ENCODE data around the gene CCDC85B.
A peak's percentile ranks its signal among the peaks of the same experiment; 100 is the strongest.
"Not testable (repeated sequence)": the region's sequence is repeated elsewhere in the genome, so short reads cannot be mapped to it uniquely, and the experiment has no call there.

CCDC85B gene

DNA sequence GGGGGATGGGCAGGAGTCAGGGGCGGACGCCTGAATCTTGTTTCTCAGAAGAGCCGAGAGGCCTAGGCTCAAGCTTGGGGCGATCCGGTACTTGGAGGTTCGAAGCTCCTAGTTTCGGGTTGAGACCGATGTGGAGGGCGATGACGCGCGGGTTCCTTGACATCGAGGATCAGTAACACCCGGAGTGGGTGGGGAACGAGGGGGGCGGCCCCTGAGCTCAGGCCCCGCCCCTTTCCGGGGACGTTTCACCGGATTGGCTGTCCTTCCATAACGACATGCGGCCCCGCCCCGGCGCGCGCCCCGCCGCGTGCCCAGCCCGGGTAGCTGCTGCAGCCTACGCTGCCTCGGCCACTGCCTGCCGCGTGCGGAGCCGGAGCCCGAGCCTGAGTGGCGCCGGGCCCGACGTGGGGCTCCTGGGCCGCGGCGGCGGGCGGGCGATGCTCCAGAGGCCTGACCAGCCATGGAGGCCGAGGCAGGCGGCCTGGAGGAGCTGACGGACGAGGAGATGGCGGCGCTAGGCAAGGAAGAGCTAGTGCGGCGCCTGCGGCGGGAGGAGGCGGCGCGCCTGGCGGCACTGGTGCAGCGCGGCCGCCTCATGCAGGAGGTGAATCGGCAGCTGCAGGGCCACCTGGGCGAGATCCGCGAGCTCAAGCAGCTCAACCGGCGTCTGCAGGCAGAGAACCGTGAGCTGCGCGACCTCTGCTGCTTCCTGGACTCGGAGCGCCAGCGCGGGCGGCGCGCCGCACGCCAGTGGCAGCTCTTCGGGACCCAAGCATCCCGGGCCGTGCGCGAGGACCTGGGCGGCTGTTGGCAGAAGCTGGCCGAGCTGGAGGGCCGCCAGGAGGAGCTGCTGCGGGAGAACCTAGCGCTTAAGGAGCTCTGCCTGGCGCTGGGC lies at the start of gene CCDC85B:
Gene CCDC85B, plus strand, starts transcription at position 350 of the 895 bp plus-strand sequence. Its CDS starts 111 bp downstream, at position 461.
- peak; percentile 93 to 99 for DNase-seq

DNA sequence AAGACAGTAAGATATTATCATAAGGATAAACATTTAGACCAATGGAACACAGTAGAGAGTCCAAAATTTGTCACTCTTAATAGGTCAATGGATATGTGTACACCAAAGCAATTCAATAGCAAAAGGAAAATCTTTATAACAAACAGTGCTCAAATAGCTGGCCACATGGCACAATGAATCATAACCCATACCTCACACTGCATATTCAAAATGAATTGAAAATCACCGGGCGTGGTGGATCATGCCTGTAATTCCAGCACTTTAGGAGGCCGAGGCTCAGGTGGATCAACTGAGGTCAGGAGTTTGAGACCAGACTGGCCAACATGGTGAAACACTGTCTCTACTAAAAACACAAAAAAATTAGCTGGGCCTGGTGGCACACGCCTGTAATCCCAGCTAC lies 48.3 kb upstream of the CCDC85B start:
- DNase-seq: no peak

DNA sequence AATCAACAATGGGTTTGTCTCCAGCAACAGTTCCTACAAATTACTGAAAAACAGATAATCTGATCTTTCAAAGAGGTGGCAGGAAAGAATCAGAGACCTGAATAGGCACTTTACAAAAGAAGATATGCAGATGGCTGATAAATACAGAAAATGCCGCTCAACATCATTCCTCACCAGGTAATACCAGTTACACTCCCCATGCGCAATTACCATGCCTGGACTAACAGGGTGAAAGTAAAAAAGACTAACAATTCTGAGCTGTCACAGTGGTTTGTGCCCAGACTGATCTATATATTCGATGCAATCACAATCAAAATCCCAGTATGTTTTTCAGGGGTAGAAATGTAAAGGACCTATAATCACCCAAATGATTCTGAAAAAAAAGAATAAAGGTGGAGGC lies 46.7 kb upstream of the CCDC85B start:
- no peak for DNase-seq

DNA sequence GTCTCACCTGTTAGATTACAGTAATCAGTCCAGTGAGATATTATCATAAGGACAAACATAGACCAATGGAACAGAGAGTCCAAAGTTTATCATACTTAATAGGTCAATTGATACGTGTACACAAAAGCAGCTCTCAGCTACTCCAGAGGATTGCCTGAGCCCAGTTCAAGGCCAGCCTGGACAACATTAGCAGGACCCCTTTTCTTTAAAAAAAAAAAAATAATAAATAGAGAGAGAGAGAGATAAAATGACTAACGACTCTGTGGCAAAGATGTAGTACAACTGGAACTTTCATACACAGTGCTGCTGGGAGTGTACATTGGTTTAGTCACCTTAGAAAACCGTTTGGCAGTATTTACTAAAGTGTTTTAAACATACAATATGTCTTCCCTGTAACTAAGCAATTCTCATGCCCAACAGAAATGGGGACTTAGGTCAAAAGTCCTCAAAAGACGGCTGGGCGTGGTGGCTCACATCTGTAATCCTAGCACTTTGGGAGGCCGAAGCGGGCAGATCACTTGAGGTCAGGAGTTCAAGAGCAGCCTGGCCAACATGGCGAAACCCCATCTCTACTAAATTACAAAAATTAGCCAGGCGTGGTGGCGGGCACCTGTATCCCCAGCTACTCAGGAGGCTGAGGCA lies 46.1 kb upstream of the CCDC85B start:
- no peak for DNase-seq

DNA sequence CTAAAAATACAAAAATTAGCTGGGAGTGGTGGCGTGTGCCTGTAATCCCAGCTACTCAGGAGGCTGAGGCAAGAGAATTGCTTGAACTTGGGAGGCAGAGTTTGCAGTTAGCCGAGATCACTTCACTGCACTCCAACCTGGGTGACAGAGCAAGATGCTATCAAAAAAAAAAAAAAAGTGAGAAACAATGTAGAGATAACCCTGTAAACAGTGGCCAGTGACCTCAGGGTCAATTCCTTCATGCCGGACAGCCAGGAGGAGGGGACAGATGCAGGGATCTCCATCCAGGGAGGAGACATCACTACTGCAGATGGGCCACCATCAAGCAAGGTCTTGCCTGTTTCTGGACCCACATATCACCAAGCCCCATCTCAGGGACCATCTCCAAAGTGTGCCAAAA lies 42.7 kb upstream of the CCDC85B start:
- DNase-seq: no peak

DNA sequence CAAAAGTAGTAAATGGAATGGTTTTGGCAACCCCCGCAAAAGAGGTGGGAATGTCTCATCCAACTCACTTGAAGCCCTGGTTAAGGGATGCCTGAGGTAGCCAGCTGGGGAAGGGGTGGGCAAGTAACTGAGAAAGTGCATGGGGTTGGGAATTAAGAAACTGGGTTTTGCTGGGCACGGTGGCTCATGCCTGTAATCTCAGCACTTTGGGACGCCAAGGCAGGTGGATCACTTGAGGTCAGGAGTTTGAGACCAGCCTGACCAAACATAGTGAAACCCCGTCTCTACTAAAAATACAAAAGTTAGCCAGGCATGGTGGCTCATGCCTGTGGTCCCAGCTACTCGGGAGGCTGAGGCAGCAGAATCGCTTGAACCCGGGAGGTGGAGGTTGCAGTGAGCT lies 41.8 kb upstream of the CCDC85B start:
- DNase-seq: not testable (repeated sequence)

DNA sequence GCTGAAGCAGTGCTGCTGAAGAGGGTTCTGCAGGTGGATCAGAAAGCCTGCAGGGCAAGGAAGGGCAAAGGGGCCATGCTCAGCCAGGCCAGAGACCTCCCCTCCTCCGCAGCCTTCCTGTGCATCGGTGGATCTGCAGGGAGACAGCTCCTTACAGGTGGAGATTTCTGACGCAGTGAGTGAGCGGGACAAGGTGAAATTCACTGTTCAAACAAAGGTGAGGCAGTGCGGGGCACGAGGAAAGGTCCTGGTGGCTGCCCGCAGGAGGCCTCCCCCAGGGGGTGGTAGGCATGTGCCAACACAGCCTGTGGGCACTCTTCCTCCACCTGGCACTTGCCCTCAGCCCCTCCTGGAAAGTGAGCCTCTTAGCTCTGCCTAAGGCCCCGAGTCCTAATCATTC lies 41.1 kb upstream of the CCDC85B start:
- no peak for DNase-seq

DNA sequence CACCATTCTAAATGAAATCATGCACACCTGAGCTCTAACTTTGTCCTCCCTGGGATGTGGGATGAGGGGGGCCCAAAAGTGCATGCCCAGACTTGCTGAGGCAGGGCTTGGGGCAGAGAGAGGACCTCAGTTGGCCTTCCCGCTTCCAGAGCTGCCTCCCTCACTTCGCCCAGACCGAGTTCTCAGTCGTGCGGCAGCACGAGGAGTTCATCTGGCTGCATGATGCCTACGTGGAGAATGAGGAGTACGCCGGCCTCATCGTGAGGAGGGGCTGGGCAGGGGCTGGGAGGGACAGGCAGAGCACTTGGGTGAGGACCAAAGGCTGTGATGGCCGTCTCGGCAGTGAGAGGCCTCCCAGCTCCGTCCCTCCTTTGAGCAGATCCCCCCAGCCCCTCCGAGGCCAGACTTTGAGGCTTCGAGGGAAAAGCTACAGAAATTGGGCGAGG lies 40.7 kb upstream of the CCDC85B start:
- no peak for DNase-seq

DNA sequence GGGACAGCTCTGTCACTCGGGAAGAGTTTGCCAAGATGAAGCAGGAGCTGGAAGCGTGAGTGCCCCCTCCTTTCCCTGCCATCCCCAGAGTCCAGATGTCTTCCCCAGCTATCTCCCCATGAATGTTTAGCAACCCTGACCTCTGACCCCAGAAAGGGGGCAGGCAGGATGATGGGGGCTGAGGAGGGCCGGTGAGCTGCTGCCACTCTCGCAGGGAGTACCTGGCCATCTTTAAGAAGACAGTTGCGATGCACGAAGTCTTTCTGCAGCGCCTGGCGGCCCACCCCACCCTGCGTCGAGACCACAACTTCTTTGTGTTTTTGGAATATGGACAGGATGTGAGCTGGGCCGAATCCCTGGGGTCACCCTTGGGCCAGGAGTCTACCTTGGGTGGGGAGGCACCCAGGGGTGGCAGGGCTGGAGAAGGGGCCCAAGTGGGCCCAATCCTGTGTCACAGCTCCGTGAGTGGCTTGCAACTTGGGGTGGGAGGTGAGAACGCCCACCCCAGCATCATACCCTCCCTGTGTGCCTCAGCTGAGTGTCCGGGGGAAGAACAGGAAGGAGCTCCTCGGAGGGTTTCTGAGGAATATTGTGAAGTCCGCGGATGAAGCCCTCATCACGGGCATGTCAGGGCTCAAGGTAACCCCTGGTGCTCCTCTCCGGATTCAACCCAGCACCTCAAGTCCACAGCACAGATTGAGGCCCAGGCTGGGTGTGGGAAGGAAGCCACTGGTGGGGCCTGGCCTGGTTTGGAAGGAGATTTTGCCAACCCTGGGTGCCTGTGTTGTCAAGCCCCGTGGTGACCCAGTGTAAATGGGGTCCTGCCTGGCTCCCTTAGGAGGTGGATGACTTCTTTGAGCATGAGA lies 40.0 kb upstream of the CCDC85B start:
- no peak for DNase-seq

DNA sequence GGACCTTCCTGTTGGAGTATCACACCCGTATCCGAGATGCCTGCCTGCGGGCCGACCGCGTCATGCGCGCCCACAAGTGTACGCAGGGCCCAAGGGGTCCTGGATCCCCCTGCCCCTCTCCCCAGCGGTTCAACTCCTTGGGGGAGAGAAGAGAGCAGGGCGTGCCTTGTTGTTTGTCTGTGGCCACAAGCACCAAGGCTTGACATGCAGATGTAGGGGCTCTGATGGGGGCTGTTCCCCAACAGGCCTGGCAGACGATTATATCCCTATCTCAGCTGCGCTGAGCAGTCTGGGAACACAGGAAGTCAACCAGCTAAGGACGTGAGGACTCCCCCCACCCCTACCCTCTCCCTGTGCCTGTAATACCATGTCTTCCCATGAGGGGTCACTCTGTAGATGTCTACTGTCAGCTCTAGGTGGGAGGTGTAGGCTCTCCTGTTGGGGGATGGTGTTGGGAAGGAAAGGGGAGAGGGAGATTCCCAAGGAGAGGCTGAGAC lies 39.3 kb upstream of the CCDC85B start:
- DNase-seq: no peak

DNA sequence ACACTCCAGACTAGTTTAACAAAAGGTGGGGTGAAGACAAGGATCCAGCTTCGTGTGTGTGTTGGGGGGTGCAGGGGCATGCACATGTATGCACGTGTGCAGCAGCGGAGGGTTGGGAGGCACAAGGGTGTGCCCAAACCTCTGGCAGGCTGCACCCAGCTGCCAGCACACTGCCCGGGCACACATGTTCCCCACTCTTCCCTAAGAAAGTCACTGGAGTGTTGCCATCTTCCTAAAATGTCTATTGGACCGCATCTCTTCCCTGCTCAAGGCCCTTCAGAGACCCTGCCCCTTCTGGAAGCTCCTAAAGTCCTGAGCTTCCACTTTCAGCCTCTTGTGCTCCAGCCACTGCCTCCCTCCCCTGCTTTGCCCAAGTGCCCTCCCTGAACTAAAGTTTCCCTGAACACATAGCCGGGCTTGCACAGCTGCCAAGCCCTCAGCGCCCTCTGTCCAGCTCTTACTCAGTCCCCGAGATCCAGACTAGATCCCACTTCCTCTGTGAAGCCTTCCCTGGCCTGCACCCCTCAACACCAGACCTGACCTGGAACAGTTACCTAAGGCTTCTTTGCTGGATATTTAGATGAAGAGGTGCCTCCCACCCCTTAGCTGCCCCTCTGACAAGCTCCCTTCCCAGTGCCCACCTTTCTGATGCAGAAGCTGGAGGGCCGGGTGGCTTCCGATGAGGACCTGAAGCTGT lies 38.5 kb upstream of the CCDC85B start:
- DNase-seq: no peak

DNA sequence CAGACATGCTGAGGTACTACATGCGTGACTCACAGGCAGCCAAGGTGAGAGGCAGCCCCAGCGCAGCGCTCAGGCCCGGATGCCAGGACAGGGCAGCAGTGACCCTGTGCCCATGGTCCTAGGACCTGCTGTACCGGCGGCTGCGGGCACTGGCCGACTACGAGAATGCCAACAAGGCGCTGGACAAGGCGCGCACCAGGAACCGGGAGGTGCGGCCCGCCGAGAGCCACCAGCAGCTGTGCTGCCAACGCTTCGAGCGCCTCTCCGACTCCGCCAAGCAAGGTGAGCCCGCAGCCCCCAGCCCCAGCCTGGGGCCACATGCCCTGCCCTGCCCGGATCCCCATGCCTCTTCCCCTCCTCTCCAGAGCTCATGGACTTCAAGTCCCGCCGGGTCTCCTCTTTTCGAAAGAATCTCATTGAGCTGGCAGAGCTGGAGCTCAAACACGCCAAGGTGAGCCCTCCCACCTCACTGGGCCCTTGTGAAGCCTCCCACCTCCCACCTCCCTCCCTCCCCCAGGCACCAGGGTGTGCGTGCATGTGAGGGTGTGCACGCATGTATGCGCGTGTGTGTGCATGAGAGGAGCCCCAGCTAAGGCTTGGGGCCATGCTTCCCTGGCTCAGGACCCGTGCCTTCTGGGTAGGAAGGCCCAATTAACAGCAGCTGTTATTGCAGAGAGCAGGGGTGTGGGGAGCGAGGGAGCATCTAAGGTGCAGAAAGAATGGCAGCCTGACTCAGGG lies 37.8 kb upstream of the CCDC85B start:
- DNase-seq: no peak

DNA sequence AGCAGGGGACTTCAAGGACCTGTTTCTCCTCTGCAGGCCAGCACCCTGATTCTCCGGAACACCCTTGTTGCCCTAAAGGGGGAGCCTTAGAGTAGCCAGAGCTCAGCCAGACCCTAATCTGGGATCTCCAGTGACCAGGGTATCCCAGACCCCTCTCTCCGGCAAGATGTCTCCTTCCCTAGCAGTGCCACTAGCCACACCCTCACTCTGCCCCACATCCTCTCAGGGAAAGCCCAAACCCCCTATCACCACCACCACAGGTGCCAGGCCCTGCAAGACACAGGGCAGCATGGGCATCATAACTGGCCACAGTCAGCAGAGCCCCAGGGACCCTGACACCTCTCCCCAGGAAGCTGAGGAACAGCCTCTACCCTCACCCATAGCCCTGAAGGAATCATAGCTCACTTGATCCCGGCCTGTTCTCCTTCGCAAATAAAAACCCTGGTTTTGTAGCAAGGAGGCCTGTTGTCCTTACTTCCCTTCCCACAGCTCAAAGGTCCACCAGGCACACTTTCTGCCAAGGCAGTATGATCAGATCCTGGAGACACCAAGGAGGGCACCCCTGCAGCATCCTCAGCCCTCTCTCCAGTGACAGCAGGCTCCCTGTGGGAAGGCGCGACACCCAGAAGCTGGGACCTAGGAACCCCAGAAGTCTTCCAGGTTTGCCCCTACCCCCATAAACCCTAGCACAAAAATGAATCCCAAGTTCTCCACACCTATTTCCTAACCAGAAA lies 37.1 kb upstream of the CCDC85B start:
- DNase-seq: no peak

DNA sequence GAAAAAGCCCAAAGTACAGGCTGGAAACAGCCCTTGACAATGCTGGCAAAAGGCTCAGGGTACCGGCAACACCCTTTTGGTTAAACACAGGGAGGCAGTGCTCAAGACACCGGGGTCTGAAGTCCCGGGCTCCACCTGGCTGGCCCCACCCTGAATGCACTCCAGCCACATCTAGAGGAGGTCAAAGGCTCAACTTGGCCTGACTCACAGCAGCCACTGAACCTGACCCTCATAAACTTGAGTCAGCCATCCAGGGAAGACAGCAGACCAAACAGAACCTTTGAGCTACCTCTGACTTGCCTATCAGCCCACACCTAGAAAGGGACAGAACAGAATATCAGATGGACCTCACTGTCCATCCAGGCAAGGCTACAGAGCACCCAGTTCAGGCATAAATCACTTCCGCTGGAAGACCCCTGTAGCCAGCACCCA lies 36.3 kb upstream of the CCDC85B start:
- no peak for DNase-seq

DNA sequence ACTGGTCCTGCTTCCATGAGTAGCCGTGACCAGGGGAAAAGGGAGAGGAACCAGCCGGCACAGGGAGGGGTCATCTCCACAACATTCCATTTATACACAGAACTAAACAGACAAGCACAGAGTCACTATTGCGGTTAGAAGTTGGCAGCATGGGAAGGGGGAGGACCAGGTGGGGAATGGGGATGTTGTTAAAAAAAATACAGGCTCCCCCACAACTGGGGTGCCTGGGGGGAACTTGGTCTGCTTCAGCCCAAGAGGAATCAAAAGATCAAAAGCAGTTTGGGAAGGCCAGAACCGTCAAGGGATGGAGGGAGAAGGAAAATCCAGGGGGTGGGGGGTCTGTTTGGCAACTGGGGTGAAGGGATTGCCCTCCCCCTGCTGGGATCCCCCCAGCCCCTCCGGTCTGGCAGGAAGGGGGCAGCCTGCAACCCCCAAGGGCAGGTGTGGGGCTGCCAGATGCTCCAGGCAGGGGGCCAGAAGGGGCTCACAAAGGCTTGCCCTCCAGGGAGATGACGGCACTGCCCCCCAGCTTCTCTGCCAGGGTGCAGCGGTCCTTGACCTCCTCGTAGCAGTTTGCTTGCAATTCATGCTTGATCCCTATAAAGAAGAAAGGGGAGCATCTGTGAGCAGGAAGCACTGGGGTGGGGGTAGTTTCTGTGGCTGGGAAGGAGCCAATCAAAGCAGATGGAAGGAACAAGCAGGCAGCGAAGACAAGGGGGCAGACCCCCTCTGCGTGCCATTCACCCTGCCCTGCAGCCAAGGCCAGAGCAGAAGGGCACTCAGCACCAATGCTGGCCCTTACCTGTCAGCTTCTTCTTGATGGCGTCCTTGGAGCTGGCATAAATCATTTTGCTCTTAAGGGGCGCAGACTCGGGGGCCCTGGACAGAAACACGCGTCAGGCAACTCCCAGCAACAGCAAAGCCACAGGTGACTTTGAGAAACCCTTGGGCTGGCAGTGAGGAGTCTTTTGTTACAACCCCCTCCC lies 35.3 kb upstream of the CCDC85B start:
- DNase-seq: no peak

DNA sequence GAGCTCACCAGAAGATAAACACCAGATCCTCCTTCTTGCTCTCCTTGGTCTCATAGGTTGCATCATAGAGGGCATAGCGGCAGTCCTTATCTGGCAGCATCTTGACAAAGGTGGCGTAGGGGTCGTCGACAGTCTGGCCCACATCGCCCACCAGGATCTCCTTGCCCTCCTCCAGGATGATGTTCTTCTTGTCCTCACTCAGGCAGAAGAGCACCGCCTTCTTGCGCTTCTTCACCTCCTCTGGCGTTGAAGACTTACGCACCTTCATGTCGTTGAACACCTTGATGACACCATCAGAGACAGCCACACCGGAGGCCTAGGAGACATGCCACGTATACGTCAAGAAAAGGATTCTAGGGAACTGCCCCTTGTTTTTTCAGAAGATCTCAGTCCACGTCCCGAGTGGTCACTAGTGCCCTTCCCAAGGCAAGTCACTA lies 34.5 kb upstream of the CCDC85B start:
- no peak for DNase-seq

DNA sequence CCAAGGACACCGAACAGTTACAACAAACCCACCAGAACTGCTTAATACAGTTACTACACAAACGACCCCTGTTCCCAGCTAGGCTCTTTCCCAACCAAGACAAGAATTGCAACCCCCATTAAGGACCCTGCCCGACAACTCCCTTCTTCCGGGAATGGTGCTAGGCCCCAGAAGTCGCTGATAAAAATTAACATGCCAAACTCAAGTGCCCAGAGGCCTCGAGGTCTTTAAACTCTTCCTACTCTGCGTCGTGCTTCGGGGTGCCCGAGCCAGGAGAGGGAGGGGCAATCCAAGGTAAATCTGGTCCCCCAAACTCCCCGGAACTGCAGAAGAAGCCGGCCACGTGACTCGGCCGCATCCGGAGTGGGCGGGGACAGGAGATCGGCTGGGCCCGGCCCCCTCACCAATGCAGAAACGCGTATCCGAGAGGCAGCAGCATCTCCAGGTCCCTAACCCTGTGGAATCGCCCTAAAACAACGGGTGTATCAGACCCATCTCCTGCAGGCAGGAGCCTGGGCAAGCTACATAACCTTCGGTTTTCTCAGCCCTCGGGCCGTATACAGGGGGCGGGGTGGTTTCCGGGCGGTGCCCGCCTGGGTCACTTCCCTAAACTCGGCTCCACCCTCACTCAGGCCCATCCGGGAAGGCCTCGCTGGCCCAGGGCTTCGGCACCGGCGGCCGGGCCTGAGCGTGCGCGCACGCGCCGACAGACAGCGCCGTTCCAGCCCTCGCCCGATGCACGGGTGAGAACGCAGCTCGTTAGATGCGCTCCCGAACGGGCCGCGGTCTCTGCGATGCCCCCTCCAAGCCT lies 33.6 kb upstream of the CCDC85B start:
- peak; percentile 39 to 70 for DNase-seq

DNA sequence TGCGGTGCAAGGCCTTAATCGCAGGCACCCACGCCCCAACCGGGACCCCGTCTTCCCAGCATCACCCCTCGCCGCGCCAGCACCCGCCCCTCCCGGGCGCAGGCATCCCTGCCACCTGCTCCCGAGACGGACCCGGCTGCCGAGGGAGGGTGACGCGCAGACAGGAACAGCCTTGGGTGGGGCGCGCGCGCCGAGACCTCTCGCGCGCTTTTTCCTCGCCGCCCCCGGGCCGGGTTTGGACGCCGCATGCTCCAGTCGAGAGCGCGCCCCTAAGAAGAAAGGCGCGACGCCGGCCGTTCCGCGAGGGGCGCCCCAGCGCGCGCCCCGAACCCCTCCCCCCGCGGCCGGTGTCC lies 33.0 kb upstream of the CCDC85B start:
- peak in 1 of 2 experiments; percentile 76 for DNase-seq

All from NCI-H446 (cell line).